K562 (cell line): ENCODE data around the gene SEC23B. TPM values are rescaled to one million over a fixed set of nuclear protein-coding genes. Genes with fewer than 3 reads are reported as not detected.

Source experiments
- ARID3A ChIP-seq: IDR thresholded peaks from 2 replicates; pipeline ENCODE4 v1.6.1; 2012; ENCODE audit warnings: low read depth, low read length, improper control_type of control experiment, borderline replicate concordance
- ATF2 ChIP-seq: sonication (generic); formaldehyde crosslinking; IDR thresholded peaks from 2 replicates; pipeline ENCODE4 v1.8.1; 2022; ENCODE audit warnings: missing genetic modification reagents
- CTBP1 ChIP-seq: fragments of 450-650 bp; IDR thresholded peaks from 2 replicates; pipeline ENCODE4 v1.6.1; 2016; ENCODE audit warnings: borderline replicate concordance
- DLX4 ChIP-seq: fragments of 250-450 bp; sonication (Bioruptor Pico); IDR thresholded peaks from 2 replicates; pipeline ENCODE4 v1.6.1; 2021; ENCODE audit warnings: mild to moderate bottlenecking
- ELF2 ChIP-seq: fragments of 250-450 bp; sonication (Bioruptor Pico); IDR thresholded peaks from 2 replicates; pipeline ENCODE4 v1.5.0; 2021; ENCODE audit warnings: mild to moderate bottlenecking
- FOXA1 ChIP-seq: fragments of 450-650 bp; IDR thresholded peaks from 2 replicates; pipeline ENCODE4 v1.6.1; 2016; ENCODE audit warnings: mild to moderate bottlenecking, borderline replicate concordance
- FOXK2 ChIP-seq, 2 experiments: fragments of 450-650 bp; IDR thresholded peaks in 1 of 2; conservative IDR thresholded peaks in 1 of 2; 2 replicates each; pipeline ENCODE4 v1.6.1; 2016; ENCODE audit warnings: low read depth in 2 of 2, mild to moderate bottlenecking in 1 of 2
- HNRNPL ChIP-seq: fragments of 200-400 bp; formaldehyde crosslinking; IDR thresholded peaks from 2 replicates; pipeline ENCODE4 v1.6.1; 2017; ENCODE audit warnings: low read depth, mild to moderate bottlenecking, low read length
- IFI16 ChIP-seq: fragments of 250-450 bp; sonication (Bioruptor Pico); IDR thresholded peaks from 2 replicates; pipeline ENCODE4 v2.1.2; 2022; ENCODE audit warnings: mild to moderate bottlenecking, inconsistent platforms
- LCOR ChIP-seq: sonication (generic); formaldehyde crosslinking; IDR thresholded peaks from 2 replicates; pipeline ENCODE4 v1.8.0; 2022; ENCODE audit warnings: mild to moderate bottlenecking, missing genetic modification reagents
- MEIS2 ChIP-seq: fragments of 450-650 bp; IDR thresholded peaks from 2 replicates; pipeline ENCODE4 v1.6.1; 2014; ENCODE audit warnings: mild to moderate bottlenecking; ENCODE audit not compliant: partially characterized antibody
- MNT ChIP-seq, 2 experiments: fragments of 450-650 bp; conservative IDR thresholded peaks; 2 replicates each; pipeline ENCODE4 v1.6.1; 2017; ENCODE audit warnings: mild to moderate bottlenecking in 2 of 2, moderate library complexity in 2 of 2
- NELFE ChIP-seq: IDR thresholded peaks from 2 replicates; pipeline ENCODE4 v1.6.1; 2011; ENCODE audit warnings: mild to moderate bottlenecking; ENCODE audit not compliant: insufficient read depth, insufficient read length
- SMARCA4 ChIP-seq: fragments of 450-650 bp; IDR thresholded peaks from 2 replicates; pipeline ENCODE4 v1.6.1; 2016
- SP1 ChIP-seq: sonication (generic); formaldehyde crosslinking; IDR thresholded peaks from 2 replicates; pipeline ENCODE4 v1.8.1; 2022; ENCODE audit warnings: mild to moderate bottlenecking, missing genetic modification reagents
- TFAP4 ChIP-seq: sonication (generic); formaldehyde crosslinking; IDR thresholded peaks from 2 replicates; pipeline ENCODE4 v1.8.0; 2022; ENCODE audit warnings: missing genetic modification reagents, mild to moderate bottlenecking, moderate library complexity, borderline replicate concordance
- THRA ChIP-seq: fragments of 450-650 bp; IDR thresholded peaks from 2 replicates; pipeline ENCODE4 v1.6.1; 2017; ENCODE audit warnings: mild to moderate bottlenecking, moderate library complexity
- ZFP30 ChIP-seq: fragments of 250-450 bp; sonication (Bioruptor Pico); IDR thresholded peaks from 2 replicates; pipeline ENCODE4 v1.8.0; 2022; ENCODE audit warnings: moderate library complexity, mild to moderate bottlenecking, inconsistent platforms, borderline replicate concordance
- ZFP36 ChIP-seq: fragments of 150-350 bp; IDR thresholded peaks from 2 replicates; pipeline ENCODE4 v1.6.1; 2018; ENCODE audit warnings: low read length, low read depth; ENCODE audit not compliant: partially characterized antibody
- ZNF444 ChIP-seq: fragments of 250-450 bp; sonication (Bioruptor Pico); IDR thresholded peaks from 2 replicates; pipeline ENCODE4 v1.4.0; 2020; ENCODE audit warnings: mild to moderate bottlenecking, moderate library complexity
- polyA plus RNA-seq, 8 experiments: library from polyadenylated mRNA; depleted of rRNA in 4 of 8; stranded (reverse) in 5 of 8; unstranded in 3 of 8; fragments of >200 nt; fragmentation: Nextera tagmentation in 2 of 8; fragmentation: Illumina TruSeq in 1 of 8; extraction: Ambion mirVana in 2 of 8; extraction: Trizol in 1 of 8; gene quantifications; 2 replicates each; pipeline versions ENCODE4 v1.2.1 to v1.2.3, GENCODE V29; 2011 to 2014; ENCODE audit warnings: inconsistent platforms in 1 of 8, missing spikeins in 1 of 8
- total RNA-seq, 7 experiments: library from RNA; depleted of rRNA in 6 of 7; stranded (reverse); fragments of >200 nt in 6 of 7; fragmentation: Illumina TruSeq in 2 of 7; extraction: Trizol in 2 of 7; gene quantifications; 2 replicates each; pipeline versions ENCODE4 v1.2.1 to v1.2.3, GENCODE V29; 2011 to 2021; ENCODE audit warnings: low replicate concordance in 1 of 7

The SEC23B gene
- total and polyA plus RNA-seq, 9 of the 15 experiments (the other 6 are each of a cell fraction or from before 2014, with no cell fraction given): 31.7 to 70.2 (median 38.5) TPM

- TF ChIP-seq ATF2 (CRISPR knock-in tag): no peak
- TF ChIP-seq NELFE: no peak
- no peak for TF ChIP-seq ELF2 (CRISPR knock-in tag)
- TF ChIP-seq FOXA1: no peak
- TF ChIP-seq THRA: no peak
- TF ChIP-seq ARID3A: no peak
- no peak for TF ChIP-seq ZFP30 (CRISPR knock-in tag)
- no peak for TF ChIP-seq FOXK2 (conservative IDR thresholded peaks at IDR 0.05 in 1 of 2, IDR thresholded peaks at IDR 0.05 in 1 of 2; ENCODE audit: low read depth in 2 of 2)
- TF ChIP-seq SP1 (CRISPR knock-in tag): no peak
- TF ChIP-seq CTBP1: peak; percentile 48; the same call in 1 of the 2 replicates
- TF ChIP-seq MEIS2: no peak
- no peak for TF ChIP-seq DLX4 (CRISPR knock-in tag)
- TF ChIP-seq MNT (conservative IDR thresholded peaks at IDR 0.05): peak in 1 of 2 experiments; percentile 42; a peak in 1 of 4 replicates
- no peak for TF ChIP-seq ZNF444
- peak; percentile 59; the same call in 1 of the 2 replicates for TF ChIP-seq TFAP4 (CRISPR knock-in tag)
- TF ChIP-seq HNRNPL: no peak
- TF ChIP-seq IFI16: no peak
- TF ChIP-seq LCOR (CRISPR knock-in tag): no peak
- no peak for TF ChIP-seq SMARCA4
- TF ChIP-seq ZFP36: peak; percentile 9
Observed at GRCh38 chr20:18496740-18497592, 10.8 kb upstream of the SEC23B start, which contains the start of gene RBBP9 (continued).
